Embryonic facial prominence (tissue), 1 donor: ENCODE results near the gene PRKAG2.
"Not testable (repeated sequence)": the region's sequence is repeated elsewhere in the genome, so short reads cannot be mapped to it uniquely, and the experiment has no call there.

ENCODE experiments used
- DNase-seq: peaks from one replicate; pipeline ENCODE4 v3.0.0-alpha.2; 2016; ENCODE audit errors: extremely low spot score

PRKAG2 gene

DNA sequence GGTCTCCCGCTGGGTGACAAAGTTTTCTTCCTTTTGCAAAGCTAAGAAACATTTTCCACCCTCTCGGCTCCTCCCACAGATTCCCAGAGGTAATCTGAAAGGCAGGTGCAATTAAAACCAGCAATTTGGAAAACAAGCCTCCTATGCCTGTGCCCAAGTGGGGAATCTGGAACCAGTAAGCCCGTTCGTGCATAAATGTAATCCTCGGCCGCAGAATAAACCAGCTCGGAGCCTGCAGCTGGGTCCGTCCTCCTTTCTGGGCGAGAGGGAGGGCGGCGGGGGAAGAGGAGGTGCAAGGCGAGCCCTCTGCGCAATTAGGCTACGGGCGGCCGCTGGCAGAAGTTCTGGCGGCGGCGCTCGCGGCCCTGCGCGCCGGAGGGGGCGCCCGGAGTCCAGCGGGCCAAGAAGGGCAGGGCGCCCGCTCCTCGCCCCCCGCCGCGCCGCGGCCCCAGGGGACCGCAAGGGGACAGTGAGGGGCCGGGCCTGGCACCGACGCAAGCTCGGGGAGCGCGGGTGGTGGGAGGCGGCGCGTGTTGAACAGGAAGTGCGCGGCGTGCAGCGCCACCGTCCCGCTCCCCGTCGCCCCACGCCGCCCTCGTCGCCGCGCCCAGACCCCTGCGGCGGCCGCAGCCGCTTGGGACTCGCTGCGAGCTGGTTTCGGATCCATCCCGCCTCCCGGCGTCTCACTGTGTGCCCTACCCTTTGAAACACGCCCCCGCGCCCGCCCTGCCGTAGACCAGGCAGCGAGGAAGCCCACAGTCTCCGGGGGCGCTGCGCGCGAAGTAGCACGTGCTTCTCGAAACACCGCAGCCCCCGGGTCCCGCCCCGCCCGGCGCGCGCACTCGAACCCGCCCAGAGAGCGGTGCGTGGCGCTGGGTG, at the start of gene PRKAG2:
Gene PRKAG2, minus strand, starts transcription at position 217 of the 879 bp plus-strand sequence. CDS start 495 bp downstream, outside the sequence.
- DNase-seq, result no peak

- DNase-seq, result no peak
These were observed 49.4 kb upstream of the PRKAG2 start for GRCh38 chr7:151926336-151926712.

DNA sequence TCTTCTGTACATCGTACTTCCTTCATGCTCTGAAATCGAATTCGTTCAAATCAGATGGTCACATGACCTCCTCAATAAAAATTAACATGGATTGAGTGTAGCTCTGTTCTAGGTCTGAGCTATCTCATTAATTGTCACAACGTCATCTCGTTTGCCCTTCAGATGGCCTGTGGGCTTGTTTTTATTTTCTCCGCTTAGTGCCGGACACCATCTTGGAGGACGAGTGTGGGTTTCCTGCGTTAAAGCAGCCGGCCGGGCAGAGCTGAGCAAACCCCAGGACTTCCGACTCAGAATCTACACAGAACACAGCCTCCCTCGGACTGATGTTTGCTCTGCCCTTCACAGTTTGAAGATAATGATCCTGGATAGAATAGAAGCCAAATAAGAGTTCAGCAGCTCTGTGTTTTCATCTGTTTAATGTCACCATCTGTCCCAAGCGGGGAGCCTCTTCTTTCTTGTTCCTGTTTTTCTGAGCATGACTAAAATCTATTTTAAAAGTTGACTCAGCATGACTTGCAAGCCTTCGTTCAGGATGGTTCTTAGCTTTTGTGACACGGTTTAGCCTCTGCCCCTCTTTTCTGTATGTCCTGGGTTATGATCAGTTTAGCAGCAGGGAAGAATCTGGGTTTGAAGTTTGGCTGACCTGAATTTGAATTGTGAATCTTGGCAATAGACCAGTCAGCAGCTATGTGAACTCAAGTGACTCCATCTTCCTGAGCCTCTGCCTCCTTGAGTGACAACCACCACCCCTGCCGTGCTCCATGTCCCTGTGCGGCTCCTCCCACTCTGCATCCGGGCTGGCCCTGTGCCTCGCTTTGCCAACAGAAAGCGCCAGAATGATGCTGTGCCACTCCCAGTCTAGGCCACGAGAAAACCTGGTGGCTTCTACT, 48.8 kb upstream of the PRKAG2 start:
- DNase-seq, result no peak

- no peak for DNase-seq
These were observed 47.6 kb upstream of the PRKAG2 start for GRCh38 chr7:151924508-151924907.

DNA sequence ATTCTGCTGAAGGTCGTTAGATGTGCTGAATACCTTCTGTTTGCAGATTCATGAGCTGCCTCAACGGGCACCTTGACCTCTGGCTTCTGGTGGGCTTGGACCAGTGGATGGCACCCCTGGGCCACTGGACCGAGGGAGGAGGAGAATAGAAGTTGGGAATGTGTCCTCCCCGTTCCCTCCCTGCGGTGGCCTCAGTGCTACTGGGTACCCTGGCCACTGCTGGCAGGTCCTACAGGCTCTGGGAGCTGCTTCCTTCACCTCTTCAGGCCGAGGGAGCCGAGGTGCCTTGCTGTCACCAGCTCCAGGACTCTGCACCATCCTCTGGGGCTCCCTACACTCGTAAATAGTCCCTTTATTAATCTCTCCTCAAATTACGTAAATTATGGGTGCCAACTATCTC, 47.1 kb upstream of the PRKAG2 start:
- no peak for DNase-seq

DNA sequence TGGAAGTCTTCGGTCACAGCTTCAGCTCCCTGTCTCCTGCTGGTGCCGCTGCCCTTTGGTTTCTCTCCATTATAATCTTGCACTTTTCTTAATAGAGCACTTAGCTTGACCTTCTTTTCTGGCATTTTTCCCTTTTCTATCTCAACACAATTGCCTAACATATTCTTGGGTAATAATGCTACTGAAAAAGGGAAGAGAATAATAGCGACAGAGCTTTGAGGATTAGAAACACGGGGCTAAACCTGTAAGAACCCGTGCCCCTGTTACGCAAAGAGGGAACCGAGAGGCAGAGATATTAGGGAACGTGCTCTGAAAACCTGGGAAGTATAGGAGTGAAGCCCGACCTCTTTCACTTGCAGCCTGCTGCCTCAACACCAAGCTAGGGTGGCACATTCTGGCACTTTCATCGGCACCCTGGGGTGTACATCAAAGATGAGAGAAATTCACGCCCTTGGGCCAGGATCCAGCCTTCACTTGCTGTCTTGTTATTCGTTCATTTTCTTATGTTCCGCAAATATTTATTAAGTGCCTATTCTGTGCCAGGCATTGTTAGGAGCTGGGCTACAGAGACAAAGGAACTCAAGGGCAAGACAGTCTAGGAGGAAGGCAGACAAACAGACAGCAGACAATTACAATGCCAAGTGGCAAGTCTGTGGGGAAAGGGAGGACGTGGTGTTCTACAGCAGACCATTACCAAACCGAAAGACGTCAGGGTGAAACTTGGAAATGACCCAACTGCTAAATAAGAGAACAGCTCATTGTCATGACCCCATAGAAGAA, 46.4 kb upstream of the PRKAG2 start:
- no peak for DNase-seq

DNA sequence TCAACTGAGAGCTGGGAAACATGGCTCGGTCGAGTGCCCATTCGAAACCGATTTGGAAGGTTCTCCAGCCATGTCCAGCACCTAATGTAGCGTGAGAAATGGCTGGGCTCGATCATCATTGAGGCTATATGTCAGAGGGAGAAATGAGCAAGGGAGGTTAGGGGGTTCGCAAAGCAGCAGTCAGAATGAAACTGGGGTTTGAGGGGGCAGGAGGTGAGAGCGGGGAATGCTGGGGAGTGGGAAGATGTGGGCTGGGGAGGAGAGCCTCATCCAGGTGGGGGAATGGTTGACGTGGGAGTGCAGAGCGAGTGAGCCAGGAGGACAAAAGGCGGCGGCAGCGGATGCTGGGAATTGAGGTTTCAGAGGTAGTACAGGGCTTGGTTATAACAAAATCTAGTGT, 44.5 kb upstream of the PRKAG2 start:
- no peak for DNase-seq

DNA sequence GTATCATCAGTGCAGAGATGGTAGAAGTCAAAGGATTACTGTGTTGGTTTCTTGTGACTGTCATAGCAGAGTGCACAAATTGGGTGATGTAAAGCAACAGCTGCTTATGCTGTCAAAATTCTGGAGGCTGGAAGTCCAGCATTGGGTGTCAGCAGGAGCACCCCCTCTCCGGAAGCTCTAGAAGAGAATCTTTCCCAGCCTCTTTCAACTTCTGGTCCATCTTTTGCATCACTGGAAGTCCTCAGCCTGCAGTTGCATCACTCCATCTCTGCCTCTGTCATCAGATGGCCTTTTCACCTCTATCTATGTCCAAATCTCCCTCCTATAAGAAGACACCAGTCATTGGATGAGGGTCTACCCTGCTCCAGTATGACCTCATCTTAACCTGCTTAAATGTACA, 43.6 kb upstream of the PRKAG2 start:
- no peak for DNase-seq

DNA sequence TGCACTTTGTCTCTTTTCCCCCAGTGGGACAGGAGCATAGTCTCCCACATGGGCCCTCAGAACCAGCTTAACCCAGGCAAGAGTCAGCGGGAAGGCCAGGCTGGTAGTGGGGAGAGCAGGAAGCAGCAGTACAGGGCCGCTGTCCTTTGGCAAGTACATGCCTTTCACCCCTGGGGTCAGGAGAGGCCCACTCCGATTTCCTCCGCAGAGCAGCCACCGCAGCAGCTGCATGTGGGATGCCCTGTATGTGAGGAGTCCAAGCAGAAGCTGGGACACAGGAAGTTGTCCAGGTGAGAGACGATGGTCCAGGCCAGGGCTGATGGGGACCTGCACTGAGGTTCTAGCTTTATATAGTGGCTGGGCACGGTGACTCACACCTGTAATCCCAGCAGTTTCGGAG, 42.7 kb upstream of the PRKAG2 start:
- no peak for DNase-seq

DNA sequence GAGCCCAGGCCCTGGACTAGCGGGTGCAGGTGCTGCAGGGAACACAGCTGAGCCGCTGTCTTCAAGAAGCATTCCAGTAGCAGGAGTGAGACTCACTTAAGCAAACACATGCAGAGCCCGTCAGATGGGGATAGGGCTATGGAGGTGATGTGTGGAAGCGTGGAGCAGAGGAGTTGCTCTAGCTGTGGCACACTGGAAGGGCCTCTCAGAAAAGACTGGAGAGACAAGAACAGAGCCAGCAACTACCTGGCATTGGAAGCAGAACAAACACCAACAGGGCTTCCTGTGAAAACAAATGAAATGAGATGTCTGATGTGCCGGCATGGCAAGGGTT, 41.6 kb upstream of the PRKAG2 start:
- DNase-seq, result no peak

DNA sequence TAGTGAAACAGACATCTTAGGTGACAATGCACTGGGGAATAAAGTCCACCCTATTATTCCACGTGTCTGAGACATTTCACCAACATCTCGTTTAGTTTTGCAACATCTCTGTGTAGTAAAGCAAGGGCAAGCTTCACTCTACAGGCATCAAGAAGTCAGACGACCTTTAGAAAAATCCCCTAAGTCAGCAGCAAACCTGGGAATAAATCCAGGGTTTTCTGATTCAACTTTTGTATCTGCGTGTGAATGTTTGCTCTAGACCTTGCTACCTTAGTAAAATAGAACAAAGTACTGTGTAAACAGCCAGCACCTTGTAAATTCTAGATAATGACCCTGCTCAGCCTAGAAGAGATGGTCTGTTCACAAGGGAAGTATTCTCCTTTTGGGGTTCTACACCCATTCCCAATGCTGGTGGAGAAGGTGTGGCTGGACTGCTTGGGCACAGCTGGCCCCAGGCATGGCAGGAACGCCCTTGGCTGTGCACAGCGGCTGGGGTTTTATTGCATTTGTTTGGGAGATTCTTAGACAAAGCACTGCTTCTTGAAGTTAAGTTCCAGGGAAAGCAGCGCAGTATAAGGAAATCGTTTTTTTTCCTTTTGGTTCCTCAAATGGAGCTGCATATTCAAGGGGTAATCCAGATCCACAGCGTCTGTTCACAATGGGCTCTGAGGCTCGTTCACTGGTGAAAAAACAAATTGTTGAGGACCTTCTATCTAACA, 41.0 kb upstream of the PRKAG2 start:
- DNase-seq, result no peak

- no peak for DNase-seq
These were observed 37.1 kb upstream of the PRKAG2 start for GRCh38 chr7:151914051-151914450.

GRCh38 chr7:151910655-151911054, 33.7 kb upstream of the PRKAG2 start:
- not testable (repeated sequence) for DNase-seq

- not testable (repeated sequence) for DNase-seq
These were observed 30.2 kb upstream of the PRKAG2 start for GRCh38 chr7:151907115-151907514.

DNA sequence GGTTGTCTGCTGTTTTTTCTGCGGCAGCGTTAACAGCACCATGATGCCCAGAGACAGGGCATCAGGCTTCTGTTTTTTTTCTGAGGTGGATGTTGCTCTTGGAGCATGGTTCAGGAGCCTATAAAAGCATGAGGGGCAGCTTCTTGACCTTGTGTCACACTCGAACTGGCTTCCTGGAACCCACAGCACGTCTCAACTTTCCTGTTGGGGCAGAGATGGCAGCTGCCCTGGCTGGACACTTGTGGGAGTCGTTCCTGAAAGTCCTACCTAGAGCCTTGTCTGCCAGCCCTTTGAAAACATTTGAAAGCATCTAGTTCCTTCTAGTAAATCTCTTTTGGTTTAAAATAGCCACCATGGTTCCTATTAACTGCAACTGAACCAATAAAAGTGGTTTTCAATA, 28.9 kb upstream of the PRKAG2 start:
- no peak for DNase-seq

GRCh38 chr7:151905353-151905752, 28.4 kb upstream of the PRKAG2 start:
- no peak for DNase-seq

GRCh38 chr7:151904270-151904669, 27.4 kb upstream of the PRKAG2 start:
- no peak for DNase-seq

DNA sequence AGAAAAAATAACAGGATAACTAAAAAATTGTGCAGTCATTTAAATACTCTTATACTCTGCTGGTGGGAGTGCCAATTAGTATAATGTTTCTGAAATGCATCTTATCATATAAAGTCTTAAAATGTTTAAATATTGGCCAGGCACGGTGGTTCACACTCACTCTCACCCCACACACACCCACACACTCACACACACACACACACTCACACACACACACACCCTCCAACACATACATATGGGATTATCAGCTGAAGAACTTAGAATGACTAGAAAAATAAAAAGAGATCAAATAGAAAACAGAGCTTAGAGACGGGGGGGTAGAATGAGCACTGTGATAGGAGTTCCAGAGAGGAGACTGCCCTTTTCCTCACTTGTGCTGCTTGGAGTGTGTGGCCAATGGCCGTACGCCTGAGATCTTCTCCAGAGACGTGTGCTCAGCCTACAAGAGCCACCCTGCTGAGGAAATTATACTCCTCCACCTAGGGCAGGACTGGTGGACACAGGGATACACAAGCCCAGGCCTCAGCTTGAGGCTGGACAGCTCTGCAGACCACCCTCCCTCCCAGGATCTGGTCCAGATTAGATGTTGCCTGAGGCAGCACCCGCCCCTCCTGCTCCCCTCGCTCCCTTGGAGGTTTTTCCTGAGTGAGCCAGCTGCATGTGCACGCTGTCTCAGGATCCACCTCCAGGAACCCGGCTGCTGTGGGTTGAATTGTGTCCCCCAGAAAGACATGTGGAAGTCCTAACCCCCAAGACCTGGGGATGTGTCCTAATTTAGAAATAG, 26.5 kb upstream of the PRKAG2 start:
- no peak for DNase-seq

DNA sequence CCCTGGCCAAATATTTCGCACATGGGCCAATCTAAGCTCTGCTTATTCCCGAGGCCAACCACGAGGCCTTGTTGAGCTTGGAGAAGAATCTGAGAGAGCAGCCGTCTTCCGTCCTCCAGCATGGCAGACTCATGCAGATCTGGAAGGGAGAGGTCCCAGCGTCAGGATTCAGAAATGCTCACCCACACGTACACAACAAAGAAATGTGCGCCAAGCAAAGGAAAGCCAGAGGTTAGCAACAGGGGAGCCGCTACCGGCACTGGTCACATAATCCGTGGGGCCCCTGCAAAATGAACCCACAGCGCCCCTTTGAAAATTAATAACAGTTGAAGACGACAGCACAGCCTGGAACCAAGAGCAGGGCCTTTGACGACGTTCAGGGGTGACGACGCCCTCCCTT, 25.4 kb upstream of the PRKAG2 start:
- DNase-seq, result no peak

GRCh38 chr7:151901828-151902227, 24.9 kb upstream of the PRKAG2 start:
- DNase-seq, result no peak
